ENCODE results near the gene SHOC2. TPM values are rescaled to one million over a fixed set of nuclear protein-coding genes. Genes with fewer than 3 reads are reported as not detected.

Gene SHOC2
- total RNA-seq, 1 donor from 2014 or later: 44.2 TPM

DNA sequence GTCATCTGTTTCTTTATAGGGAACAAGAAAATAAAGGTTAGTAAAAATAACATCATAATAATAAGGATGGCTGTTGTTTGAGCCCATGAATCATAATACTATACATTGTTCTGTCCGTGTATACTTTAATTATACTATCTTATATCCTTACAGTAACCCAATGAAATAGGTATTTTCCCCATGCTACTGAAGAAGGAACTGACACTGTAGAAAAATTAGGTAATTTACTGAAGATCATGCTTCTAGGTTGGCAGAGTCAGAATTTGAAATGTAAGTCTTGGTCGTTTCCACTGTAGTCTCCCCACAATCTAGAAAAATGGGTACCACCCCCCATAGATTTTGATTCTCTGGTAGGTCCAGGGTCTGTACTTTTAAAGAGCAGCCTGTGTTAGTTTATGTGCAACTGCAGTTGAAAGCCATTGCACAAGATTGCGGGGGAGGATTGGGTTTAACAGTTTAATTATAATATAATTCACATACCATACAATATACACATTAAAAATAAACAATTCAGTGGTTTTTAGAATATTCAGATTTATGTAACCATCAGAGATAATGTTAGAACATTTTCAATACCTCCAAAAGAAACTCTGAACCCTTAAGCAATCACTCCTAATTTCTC lies 47.7 kb downstream of the SHOC2 start:
- no peak for DNase-seq (ENCODE audit: missing footprints)
- no peak for ATAC-seq
- intact Hi-C loops (cut with DNase I): no loop called here

DNA sequence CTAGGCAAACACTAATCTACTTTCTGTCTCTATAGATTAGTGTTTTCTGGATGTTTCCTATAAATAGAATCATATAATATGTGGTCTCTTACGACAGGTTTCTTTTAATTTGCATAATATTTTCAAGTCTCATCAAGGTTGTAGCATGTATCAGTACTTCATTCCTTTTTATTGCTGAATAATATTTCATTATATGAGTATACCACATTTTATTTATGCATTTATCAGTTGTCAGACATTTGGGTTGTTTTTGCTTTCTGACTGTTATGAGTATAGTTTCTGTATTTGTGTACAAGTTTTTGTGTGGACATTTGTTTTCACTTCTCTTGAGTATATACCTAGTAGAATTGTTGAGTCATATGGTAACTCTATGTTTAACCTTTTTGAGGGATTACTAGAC lies 48.2 kb downstream of the SHOC2 start:
- intact Hi-C loops (cut with DNase I): no loop called here
- no peak for ATAC-seq
- DNase-seq (ENCODE audit: missing footprints): no peak

DNA sequence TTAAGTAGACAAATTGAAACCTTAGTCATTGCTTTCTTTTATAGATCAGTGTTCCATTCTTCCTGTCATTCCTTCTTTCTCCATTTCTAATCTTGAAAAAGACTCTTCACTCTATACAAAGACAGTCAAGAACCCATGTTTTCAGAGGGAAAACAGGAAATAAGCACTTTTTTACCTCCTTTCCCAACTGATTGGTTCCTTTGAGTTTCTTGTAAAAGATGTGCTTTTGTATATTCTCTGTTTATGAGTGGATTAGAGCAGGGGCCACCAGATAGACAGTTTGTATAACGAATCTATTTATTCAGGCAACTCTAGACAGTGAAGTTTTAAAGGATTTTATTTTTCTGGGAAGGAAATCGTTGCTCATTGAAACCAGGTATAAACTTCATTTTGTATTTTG lies 49.8 kb downstream of the SHOC2 start:
- no peak for ATAC-seq
- intact Hi-C loops (cut with DNase I): no loop called here
- no peak for DNase-seq (ENCODE audit: missing footprints)

DNA sequence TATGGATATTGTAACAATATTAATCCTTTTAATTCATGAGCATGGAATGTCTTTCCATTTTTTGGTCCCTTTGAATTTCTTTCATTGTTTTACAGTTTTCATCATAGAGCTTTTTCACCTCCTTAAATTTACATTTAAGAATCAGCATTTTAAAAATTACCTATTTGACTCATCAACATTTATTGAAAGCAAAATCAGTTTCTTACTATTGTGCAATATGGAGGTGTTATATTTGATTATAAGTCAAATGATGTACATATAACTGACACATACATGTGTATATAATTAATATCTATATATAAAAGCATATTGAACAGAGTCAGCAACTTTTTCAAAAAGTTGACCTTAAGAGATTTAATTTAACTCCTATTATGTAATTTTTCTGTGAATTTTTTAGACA lies 52.2 kb downstream of the SHOC2 start:
- intact Hi-C loops (cut with DNase I): loop anchor here (5.0 kb wide), 1 partner anchor 49 kb away; no protein-coding TSS in a partner anchor
- ATAC-seq (no peak), DNase-seq (ENCODE audit: missing footprints) (no peak)

DNA sequence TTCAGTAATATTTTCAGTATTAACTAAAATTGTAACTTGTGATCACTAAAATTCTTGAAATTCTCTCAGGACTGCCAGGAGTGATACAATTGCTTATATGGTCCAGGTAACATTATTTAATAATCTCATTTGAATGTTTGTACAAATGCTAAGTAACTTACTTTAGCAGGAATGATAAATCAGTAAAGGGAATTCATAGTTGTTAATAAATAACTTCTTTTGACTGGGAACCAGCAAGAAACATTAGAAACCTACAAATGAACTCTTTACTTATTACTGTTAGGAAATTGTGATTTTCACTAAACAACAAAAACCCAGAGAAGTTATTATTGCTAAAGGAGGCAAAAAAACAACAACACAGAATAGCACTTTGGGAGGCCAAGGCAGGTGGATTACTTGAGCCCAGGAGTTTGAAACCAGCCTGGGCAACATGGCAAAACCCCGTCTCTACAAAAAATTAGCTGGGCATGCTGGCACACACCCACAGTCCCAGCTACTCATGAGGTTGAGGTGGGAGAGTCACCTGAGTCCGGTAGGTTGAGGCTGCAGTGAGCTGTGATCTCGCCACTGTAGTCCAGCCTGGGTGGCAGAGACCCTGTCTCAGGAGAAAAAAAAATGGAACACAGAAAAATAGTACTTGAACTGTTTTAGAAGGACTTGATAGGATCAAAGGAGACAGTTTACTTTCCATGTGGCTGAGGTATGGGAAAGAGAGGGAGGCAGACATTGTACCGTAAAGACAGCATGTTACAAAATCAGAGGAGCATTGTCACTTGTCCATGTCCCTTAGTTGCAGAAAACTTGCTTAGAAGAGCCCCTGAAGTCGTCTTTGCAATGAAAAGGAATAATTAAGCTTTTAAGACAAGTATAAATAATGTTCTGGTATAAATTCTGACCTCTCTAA lies 53.1 kb downstream of the SHOC2 start:
- no peak for DNase-seq (ENCODE audit: missing footprints)
- intact Hi-C loops (cut with DNase I): loop anchor here (5.0 kb wide), 1 partner anchor 50 kb away; no protein-coding TSS in a partner anchor
- no peak for ATAC-seq

DNA sequence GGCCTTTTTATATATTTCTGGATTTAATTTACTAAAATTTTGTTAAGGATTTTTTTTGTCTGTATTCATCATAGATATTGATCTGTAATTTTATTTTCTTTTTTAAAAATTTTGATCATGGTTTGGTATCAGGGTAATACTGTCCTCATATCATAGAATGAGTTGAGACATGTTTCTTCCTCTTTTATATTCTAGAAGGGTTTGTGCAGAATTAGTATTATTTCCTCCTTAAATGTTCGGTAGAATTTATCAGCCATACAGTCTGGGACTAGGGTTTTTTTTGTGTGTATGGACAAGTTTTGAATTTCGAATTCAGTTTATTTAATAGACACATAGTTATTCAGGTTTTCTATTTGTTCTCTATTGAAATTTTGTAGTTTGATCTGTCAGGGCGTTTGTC lies 54.0 kb downstream of the SHOC2 start:
- ATAC-seq (no peak), DNase-seq (ENCODE audit: missing footprints) (no peak)
- intact Hi-C loops (cut with DNase I): loop anchor here (5.0 kb wide), 1 partner anchor 51 kb away; no protein-coding TSS in a partner anchor

DNA sequence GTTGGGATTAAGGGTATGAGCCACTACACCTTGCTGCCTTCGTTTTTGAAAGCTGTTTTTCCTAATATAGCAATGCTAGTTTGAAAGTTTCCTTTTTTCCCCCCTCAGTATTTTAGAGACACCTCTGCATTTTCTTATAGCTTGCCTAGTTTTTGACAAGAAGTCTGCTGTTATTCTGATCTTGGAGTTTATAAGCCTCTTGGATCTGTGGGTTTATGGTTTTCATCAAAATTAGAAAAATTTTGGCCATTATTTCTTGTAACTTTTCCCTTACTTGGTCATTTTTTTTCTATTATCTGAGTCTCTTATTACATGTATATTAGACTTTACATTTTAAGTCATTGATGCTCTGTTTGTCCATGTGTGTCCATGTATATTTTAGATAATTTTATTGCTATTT lies 57.2 kb downstream of the SHOC2 start:
- DNase-seq (ENCODE audit: missing footprints): no peak
- ATAC-seq: no peak
- intact Hi-C loops (cut with DNase I): no loop called here

DNA sequence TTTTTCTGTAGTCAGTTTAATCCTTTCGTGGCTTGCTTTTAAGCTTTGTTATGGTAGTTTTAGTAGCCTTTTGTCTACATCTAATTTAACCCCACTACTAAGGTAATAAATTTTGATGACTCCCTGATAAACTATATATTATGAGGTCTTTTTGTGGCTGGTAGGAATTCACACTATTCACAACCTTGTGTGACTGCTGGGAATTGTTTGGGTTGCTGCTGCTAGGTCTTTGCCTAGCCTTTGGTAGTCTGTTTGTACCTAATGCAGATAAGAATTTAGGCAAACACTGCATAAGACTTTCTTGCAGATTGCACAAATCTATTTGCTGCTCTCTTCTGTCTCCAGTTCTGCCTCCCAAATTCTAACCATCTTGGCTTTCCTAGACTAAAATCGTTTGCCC lies 58.3 kb downstream of the SHOC2 start:
- DNase-seq (ENCODE audit: missing footprints) (no peak), ATAC-seq (no peak)
- intact Hi-C loops (cut with DNase I): no loop called here

DNA sequence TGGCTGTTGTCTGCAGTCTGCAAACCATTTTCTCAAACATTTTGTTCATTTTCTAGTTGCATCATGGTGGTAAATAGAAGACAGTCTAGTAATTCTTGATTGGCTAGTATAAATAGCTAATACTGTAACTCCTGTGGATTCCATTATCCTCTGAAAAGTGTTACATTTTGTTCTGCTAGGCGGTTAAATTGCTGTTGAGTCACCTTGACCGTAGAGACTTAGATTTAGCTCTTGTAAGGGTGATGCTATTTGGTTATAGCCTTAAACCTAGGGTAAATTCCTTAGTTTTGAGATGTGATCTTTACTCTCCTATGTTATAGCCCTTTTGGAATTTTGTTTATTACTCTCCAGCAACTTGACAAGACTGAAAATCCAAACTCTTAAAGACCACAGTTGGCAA lies 58.8 kb downstream of the SHOC2 start:
- DNase-seq (ENCODE audit: missing footprints) (no peak), ATAC-seq (no peak)
- intact Hi-C loops (cut with DNase I): no loop called here

DNA sequence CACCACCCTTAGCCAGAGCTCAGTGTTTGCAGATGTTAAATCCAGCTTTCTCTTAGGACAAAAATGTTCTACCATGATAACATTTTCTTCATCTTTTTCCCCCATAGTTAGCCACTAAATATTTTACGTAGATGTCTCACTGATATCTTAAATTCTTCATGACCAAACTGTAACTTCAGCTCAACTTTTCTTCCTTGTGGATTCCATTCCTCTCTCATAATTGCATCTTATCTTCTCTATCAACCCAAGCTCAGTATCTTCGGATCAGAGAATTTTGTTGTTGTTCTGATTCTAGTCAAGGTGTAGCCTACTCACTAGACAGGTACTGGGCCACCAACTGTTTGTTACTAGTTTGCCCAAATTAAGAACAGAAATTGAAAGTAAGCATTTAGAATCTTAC lies 60.2 kb downstream of the SHOC2 start:
- ATAC-seq: no peak

DNA sequence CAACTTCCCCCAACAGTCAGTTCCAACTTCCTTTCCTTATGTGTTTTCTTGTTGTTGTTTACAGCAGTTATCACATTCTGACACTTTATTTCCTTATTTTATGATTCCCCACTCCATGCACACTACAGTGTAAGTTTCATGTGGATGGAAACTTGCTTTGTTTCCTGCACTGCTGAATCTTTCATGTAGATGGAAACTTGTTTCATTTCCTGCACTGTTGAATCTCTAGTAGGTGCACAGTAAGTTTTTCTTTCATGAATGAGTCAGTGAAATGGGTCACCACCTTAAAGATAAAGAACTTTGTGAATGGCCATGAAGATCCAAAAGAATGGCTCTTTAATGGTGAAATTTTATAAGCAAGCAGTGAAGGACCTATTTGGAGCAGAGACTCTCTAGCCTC lies 61.4 kb downstream of the SHOC2 start:
- intact Hi-C loops (cut with DNase I): no loop called here
- ATAC-seq: no peak
- no peak for DNase-seq (ENCODE audit: missing footprints)

More for the DNA sequence above, 60.2 kb downstream of the SHOC2 start:
- DNase-seq (ENCODE audit: missing footprints): no peak
- intact Hi-C loops (cut with DNase I): no loop called here

DNA sequence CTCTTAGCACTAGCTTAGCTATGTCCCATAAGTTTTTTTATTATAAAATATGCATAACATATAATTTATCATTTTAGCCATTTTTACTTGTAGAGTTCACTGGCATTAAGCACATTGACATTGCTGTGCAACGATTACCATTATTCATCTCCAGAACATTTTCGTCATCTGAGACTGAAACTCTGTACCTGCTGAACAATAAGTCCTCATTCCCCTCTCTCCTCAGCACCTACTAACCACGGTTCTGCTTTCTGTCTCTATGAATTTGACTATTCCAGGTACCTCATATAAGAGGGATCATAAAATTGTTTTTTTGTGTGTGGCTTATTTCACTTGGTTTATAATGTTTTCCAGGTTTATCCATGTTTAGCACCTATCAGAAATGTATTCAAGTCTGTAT lies 64.1 kb downstream of the SHOC2 start:
- no peak for DNase-seq (ENCODE audit: missing footprints)
- intact Hi-C loops (cut with DNase I): no loop called here
- no peak for ATAC-seq

DNA sequence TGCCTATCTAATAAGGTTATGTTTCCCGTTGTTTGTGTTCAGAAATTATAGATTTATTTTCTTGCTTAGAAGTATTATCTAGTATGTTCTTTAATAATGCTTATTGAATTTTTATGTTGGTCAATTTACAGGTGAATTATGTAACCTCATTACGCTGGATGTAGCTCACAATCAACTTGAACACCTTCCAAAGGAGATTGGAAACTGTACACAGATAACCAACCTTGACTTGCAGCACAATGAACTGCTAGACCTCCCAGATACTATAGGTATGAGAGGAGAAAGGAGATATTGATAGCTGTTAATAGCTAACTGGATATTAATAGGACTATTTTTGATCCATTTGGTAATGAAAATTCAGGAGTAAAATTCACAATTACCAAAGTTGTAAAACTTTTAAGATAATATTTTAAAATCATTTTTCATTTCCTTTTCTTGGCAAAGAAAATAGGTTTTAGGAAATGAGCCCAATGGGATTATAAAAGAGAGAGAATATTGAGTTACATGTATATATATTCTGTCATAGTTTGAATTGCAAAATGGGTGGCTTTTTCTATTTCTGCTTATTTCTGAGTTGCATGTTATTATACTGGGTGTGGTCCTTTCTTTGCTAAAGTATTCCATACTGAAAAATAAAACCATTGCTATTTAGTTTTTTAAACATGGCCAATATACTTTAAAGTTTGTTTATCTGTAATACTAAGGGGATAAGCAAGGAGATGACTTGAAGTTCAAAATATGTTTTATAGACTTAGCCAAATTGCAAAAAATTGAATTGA lies 66.3 kb downstream of the SHOC2 start:
- DNase-seq (ENCODE audit: missing footprints) (no peak), ATAC-seq (no peak)
- intact Hi-C loops (cut with DNase I): no loop called here

DNA sequence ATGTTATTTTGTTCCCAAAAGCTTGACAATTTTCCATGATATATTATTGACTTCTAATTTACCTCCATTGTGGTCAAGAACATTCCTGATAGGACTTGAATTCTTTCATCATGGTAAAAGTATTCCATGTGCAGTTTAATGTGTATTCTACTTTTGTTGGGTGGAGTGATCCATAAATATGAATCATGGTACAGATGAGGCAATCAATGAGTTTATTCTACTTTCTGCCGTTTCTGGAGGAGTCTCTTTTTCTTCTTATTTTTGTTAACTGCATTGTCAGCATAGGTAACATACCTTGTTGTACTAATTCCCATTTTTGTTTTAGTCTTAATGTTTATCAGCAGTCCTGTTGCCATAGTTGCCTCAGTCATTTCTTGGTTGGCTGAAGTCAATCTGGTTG lies 69.6 kb downstream of the SHOC2 start:
- intact Hi-C loops (cut with DNase I): no loop called here
- DNase-seq (ENCODE audit: missing footprints): no peak
- no peak for ATAC-seq

DNA sequence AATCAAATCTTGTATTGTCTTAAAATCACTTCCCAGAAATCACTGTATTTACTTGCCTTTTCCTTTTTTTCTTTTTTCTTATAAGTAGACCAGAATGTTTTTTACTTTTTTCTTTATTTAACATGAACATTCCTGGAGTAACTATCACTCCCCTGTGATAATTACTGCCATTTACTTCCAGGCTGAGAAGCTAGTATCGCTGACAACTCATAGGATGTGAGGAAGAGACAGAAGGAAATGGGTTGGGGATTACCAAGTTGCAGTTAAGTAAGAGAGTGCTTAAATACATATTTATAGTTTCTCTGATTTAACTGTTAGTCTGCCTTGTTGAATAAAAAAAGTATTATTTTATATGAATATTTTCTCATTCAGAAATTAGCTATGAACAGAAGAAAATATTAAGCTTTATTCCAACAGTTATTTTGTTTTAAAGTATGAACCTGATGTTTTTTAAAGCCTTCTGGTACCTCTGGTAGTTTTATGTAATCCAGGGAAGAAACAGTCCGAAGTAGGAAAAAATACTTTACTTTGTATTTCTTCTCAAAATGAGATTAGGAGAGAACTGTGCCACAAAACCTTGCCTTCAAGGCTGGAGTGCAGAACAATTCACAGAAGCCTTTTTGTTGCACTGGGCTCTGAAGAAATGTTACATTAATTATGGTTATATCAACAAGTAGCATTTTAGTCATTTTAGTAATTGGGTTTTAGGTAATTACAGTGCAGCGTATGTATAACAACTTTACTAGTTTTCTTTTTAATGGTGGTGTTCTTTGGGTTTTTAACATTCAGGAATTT lies 72.8 kb downstream of the SHOC2 start:
- DNase-seq (ENCODE audit: missing footprints) (no peak), ATAC-seq (no peak)
- intact Hi-C loops (cut with DNase I): no loop called here

DNA sequence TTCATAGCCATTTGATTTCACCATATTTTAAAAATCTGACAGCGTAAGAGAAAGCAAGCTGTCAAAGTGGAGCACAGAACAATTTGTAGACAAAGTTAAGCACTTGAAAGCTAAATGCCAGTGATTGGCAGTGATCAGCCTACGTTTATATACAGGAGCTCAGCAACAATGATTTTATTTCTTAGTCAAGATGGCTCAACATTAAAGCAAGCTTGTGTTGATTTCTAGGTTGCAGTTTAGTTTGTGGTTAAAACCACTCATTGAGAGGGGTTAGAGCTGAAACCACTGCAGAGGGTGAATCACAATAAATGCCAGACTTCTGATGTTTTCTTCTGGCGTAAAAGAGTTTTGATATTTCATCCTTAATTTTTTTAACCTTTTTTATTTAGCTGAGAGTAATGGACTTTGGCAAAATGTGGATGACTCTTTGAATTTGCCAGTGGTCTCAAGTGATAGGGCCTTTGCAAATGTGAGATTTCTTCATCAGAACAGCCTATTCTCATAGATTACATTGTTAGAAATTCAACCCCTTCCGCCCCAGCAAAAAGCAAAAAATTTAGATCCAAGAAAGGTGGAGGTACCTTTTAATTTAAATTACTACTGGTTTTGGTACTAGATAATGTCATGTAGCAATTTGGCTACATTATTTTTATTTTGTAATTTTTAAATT lies 73.8 kb downstream of the SHOC2 start:
- intact Hi-C loops (cut with DNase I): no loop called here
- ATAC-seq (no peak), DNase-seq (ENCODE audit: missing footprints) (no peak)

DNA sequence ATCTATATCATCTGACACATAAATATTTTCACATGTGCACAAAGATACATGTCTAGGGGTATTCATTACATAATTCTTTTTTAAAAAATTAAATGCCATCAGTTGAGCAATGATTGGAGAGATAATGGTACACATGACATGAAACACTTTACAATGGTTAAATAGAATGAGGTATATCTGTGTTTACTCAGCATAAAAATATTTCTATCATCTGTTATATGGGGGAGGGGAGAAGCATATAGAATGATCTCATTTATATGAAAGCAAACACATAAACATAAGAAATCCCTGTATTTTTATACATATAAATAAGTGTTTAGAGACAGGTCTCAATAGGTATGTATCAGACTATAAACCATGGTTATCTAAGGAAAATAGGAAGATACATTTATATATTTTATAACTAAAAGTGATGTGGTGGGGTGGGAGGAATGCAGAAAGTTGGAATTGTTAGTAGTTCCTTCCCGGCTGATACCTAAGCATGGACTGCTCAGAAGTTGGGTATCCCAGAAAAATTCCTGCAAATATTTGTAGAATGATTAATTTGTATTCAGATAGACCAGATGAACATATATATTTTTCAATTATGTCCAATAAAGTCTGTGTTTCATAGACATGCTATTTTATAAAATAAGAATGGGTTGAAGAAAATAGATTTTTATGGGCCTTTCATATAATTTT lies 75.1 kb downstream of the SHOC2 start:
- DNase-seq (ENCODE audit: missing footprints) (no peak), ATAC-seq (no peak)
- intact Hi-C loops (cut with DNase I): no loop called here

DNA sequence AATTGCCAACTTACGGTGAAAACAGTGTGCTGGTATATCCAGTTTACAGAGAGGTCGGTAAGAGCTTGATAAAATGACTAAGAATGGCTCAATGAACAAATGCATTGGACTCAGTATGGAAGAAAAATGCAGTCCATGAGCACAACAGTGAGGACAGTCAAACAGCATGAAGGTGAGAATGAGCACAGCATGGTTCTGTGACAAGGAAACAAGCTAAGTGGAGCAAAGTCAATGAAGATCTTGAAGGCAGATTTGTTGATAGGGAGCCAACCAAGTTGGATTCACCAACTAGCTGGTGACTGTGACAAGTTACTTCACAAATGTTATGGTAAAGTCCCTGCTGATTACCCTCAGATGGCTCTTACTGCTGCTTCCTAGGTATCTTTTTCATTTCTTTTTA lies 75.9 kb downstream of the SHOC2 start:
- intact Hi-C loops (cut with DNase I): no loop called here
- no peak for DNase-seq (ENCODE audit: missing footprints)
- ATAC-seq: no peak

Data from Right ventricle myocardium inferior (tissue), 1 donor.